Hematopoietic multipotent progenitor cell (in vitro differentiated cells): ENCODE measurements around the gene SCAF1. TPM values are rescaled to one million over a fixed set of nuclear protein-coding genes. Genes with fewer than 3 reads are reported as not detected.
A peak's percentile ranks its signal among the peaks of the same experiment; 100 is the strongest.

ENCODE experiments used
- DNase-seq, 3 donors: peaks; one replicate each; pipeline ENCODE4 v3.0.0-alpha.2; 2011 to 2015; ENCODE audit warnings: low read depth in 2 of 3, low spot score in 2 of 3
- total RNA-seq: library from RNA; depleted of rRNA; stranded (reverse); fragments of >200 nt; gene quantifications from one replicate; pipeline ENCODE4 v1.2.3, GENCODE V29; 2012

Gene SCAF1
- total RNA-seq, 1 donor = 18.6 TPM

- DNase-seq = no peak
Measured at GRCh38 chr19:49645592-49645991, 3.6 kb downstream of the SCAF1 start.

GRCh38 chr19:49645995-49646394 lies 4.0 kb downstream of the SCAF1 start:
- no peak for DNase-seq

- no peak for DNase-seq
Measured at GRCh38 chr19:49646586-49646985, 4.6 kb downstream of the SCAF1 start.

GRCh38 chr19:49651029-49651819 lies 9.2 kb downstream of the SCAF1 start:
- no peak for DNase-seq

GRCh38 chr19:49651820-49652550 lies 10.0 kb downstream of the SCAF1 start:
- DNase-seq = no peak

GRCh38 chr19:49652551-49653465 lies 10.8 kb downstream of the SCAF1 start:
- no peak for DNase-seq

GRCh38 chr19:49653466-49653806 lies 11.4 kb downstream of the SCAF1 start:
- no peak for DNase-seq

- DNase-seq = no peak
Measured at GRCh38 chr19:49654581-49654980, 12.6 kb downstream of the SCAF1 start.

- no peak for DNase-seq
Measured at GRCh38 chr19:49655570-49656455, 13.8 kb downstream of the SCAF1 start.

GRCh38 chr19:49656456-49657109 lies 14.6 kb downstream of the SCAF1 start:
- DNase-seq = no peak

- no peak for DNase-seq
Measured at GRCh38 chr19:49657493-49658138, 15.6 kb downstream of the SCAF1 start.

- DNase-seq = no peak
Measured at GRCh38 chr19:49658139-49658517, 16.1 kb downstream of the SCAF1 start.

GRCh38 chr19:49658566-49659442 lies 16.8 kb downstream of the SCAF1 start:
- DNase-seq = no peak

- DNase-seq = no peak
Measured at GRCh38 chr19:49660338-49660961, 18.4 kb downstream of the SCAF1 start.

- DNase-seq = no peak
Measured at GRCh38 chr19:49662011-49662410, 20.0 kb downstream of the SCAF1 start.

GRCh38 chr19:49663224-49663623 lies 21.2 kb downstream of the SCAF1 start:
- DNase-seq = no peak

GRCh38 chr19:49664171-49665035 lies 22.4 kb downstream of the SCAF1 start:
- DNase-seq = peak in 2 of 3 donors; percentile 76 to 79
